Measurements from ENCODE around the gene DLEC1. TPM values are rescaled to one million over a fixed set of nuclear protein-coding genes. Genes with fewer than 3 reads are reported as not detected.

The DLEC1 gene
- total and polyA plus RNA-seq, 4 experiments from 2014 or later, result 0.49 to 15.1 (median 7.3) TPM

DNA sequence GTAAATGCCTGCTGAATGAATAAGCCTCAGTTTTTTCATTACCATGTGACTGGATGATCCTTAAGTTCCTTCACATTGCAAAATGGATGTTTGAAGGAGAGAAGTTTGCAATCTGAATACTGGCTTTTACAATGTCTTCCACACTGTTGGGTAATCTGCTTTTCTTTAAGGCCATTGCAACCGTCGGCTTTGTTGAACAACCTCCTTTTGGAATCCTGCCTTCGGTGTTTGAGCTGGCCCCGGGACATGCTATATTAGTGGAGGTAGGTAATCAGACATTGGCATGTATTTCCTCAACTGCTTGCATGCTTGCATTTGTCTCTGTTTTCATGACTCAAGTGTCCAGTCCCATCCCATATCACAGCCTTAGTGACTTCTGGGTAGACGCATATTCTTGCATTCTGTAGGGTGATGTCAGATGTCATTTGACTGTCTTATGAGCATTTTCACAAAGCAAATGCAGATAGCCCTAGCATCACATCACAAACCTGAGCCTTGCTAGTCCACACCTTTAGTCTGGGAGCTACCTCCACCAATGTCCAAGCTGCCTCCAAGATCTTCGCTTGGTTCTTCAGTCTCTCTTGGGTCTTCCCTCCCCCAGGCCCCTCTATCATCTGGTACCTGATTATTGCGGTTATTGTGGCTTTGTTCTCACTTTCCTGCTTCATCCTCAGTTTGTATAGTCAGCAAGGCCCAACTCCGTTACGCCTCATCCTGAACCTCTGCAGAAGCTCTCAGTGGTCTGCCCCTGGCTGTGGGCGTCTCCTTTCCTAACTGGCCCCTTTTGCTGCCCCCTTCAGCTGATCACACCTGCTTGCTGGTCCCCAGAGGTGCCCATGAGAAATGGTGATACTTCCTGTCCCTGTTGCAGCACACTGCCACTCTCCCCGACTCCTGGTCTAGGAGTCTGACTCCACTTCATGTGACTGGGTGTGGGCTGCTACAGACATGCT, 49.4 kb downstream of the DLEC1 start:
- Histone ChIP-seq H3K4me1 (ENCODE audit: insufficient read depth, low read length) (no peaks in the 10 kb centered on the region), H3K36me3 (ENCODE audit: insufficient read depth, low read length) (no peaks in the 10 kb centered on the region), H3K4me3 (ENCODE audit: low read length in 2 of 2) (no peak overlapping the region), H3K27ac (ENCODE audit: low read depth, low read length) (no peak overlapping the region), H3K27me3 (ENCODE audit: insufficient read depth, low read length) (no peaks in the 10 kb centered on the region), H3K9me3 (ENCODE audit: control insufficient read depth in 1 of 2, low read length in 2 of 2) (peaks cover 0 to 6% of the 10 kb centered on the region in 2 donors)
- Mint-ChIP-seq H3K4me3 (no peak overlapping the region), H3K27ac (peak overlapping the region in 4 of 7 donors; percentile 19 to 44 (median 34)), H3K27me3 (no peaks in the 10 kb centered on the region), H3K9me3 (peaks cover 6 to 15% (median 10%) of the 10 kb centered on the region in 8 donors), H3K36me3 (peaks cover 9 to 21% of the 10 kb centered on the region in 2 donors), H3K4me1 (peaks cover 0 to 5% (median 4%) of the 10 kb centered on the region in 4 donors)
- no peak for DNase-seq
- intact Hi-C loops (cut with micrococcal nuclease), result no loop called here
- ChIA-PET POLR2A (ENCODE audit: partially characterized antibody) (no interaction called here), CTCF (ENCODE audit: partially characterized antibody) (no interaction called here)

DNA sequence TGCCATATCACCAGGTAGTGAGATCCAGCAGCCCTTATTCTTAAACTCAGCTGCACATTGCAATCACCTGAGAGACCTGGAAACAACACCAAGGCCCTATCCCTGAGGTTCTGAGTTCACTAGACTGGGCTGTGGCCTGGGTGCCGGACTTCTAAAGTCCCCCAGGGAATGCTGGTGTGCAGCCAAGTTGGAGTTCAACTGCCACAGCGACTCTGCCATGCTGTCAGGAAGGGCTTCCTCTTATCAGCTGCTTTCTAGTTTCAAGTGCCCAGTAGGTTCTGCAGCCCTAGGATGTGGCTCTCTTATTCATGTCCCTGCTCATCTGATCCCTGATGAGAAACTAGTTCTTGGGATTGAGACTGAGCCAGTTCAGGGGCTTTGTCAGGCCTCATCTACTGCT, 50.2 kb downstream of the DLEC1 start:
- peaks cover 0 to 4% of the 10 kb centered on the region in 2 donors for H3K9me3 ChIP-seq (ENCODE audit: control insufficient read depth in 1 of 2, low read length in 2 of 2)
- no peaks in the 10 kb centered on the region for H3K27me3 ChIP-seq (ENCODE audit: insufficient read depth, low read length)
- H3K27me3 Mint-ChIP-seq, result no peaks in the 10 kb centered on the region
- intact Hi-C loops (cut with micrococcal nuclease), result no loop called here
- CTCF ChIA-PET (ENCODE audit: partially characterized antibody), result no interaction called here
- H3K36me3 Mint-ChIP-seq, result peaks cover 9 to 19% of the 10 kb centered on the region in 2 donors
- no peaks in the 10 kb centered on the region for H3K36me3 ChIP-seq (ENCODE audit: insufficient read depth, low read length)
- H3K9me3 Mint-ChIP-seq, result peaks cover 2 to 9% (median 5%) of the 10 kb centered on the region in 8 donors
- peak overlapping the region in 2 of 7 donors; percentile 19 to 44 for H3K27ac Mint-ChIP-seq
- no peak overlapping the region for H3K4me3 Mint-ChIP-seq
- no peaks in the 10 kb centered on the region for H3K4me1 ChIP-seq (ENCODE audit: insufficient read depth, low read length)
- H3K4me1 Mint-ChIP-seq, result peaks cover 0 to 5% (median 2%) of the 10 kb centered on the region in 4 donors
- DNase-seq, result no peak
- H3K4me3 ChIP-seq (ENCODE audit: low read length in 2 of 2), result no peak overlapping the region
- POLR2A ChIA-PET (ENCODE audit: partially characterized antibody), result no interaction called here
- no peak overlapping the region for H3K27ac ChIP-seq (ENCODE audit: low read depth, low read length)

DNA sequence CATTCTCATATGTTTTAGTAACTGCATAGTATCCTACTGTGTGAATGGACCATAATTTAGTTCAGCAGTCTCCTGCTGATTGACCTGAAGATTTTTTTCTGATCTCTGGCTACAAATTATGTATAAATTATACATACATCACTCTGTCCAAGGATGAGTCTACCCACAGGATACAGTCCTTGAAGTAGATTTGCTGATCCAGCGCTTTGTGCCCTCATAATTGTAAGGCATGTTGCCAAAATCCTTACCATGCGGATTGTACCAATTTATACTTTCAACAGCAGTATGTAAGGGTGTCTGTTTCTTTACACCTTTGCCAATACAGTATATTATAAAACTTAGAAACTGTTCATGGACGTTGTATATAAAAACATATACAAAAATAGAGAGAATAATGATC, 51.4 kb downstream of the DLEC1 start:
- no peaks in the 10 kb centered on the region for H3K4me1 Mint-ChIP-seq
- peaks cover 7 to 28% of the 10 kb centered on the region in 2 donors for H3K36me3 Mint-ChIP-seq
- POLR2A ChIA-PET (ENCODE audit: partially characterized antibody), result no interaction called here

DNA sequence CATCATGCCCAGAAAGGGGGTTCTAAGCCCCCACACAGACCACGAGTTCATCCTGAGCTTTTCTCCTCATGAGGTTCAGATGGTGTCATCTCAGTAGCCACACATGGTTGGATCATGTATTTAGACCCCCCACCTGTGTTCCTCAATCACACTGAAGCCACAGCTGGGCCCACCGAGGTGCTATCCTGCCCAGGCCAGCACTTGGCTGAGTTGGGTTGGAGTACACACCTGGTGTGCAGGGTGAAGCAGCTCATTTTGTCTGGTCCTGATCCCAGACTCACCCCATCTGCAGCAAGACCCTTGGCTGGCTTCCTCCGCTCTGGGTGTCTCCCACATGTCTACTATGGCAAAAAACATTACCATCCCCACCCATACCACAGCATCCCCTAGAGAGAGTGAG, 56.0 kb downstream of the DLEC1 start:
- ChIA-PET POLR2A (ENCODE audit: partially characterized antibody) (no interaction called here), CTCF (ENCODE audit: partially characterized antibody) (no interaction called here)
- H3K4me1 Mint-ChIP-seq, result no peaks in the 10 kb centered on the region
- H3K36me3 Mint-ChIP-seq, result peaks cover 4 to 15% of the 10 kb centered on the region in 2 donors
- no peak overlapping the region for H3K4me3 Mint-ChIP-seq
- DNase-seq, result no peak
- Histone ChIP-seq H3K27me3 (ENCODE audit: insufficient read depth, low read length) (no peaks in the 10 kb centered on the region), H3K4me3 (ENCODE audit: low read length in 2 of 2) (no peak overlapping the region), H3K9me3 (ENCODE audit: control insufficient read depth in 1 of 2, low read length in 2 of 2) (no peaks in the 10 kb centered on the region), H3K27ac (ENCODE audit: low read depth, low read length) (no peak overlapping the region), H3K36me3 (ENCODE audit: insufficient read depth, low read length) (no peaks in the 10 kb centered on the region), H3K4me1 (ENCODE audit: insufficient read depth, low read length) (no peaks in the 10 kb centered on the region)
- peaks cover 0 to 1% (median 0%) of the 10 kb centered on the region in 8 donors for H3K9me3 Mint-ChIP-seq
- intact Hi-C loops (cut with micrococcal nuclease), result no loop called here
- H3K27me3 Mint-ChIP-seq, result no peaks in the 10 kb centered on the region
- peak overlapping the region in 1 of 7 donors; percentile 12 for H3K27ac Mint-ChIP-seq

More for the DNA sequence above, 51.4 kb downstream of the DLEC1 start:
- intact Hi-C loops (cut with micrococcal nuclease), result no loop called here
- Histone ChIP-seq H3K4me3 (ENCODE audit: low read length in 2 of 2) (no peak overlapping the region), H3K36me3 (ENCODE audit: insufficient read depth, low read length) (no peaks in the 10 kb centered on the region), H3K4me1 (ENCODE audit: insufficient read depth, low read length) (no peaks in the 10 kb centered on the region), H3K27me3 (ENCODE audit: insufficient read depth, low read length) (no peaks in the 10 kb centered on the region), H3K27ac (ENCODE audit: low read depth, low read length) (no peak overlapping the region), H3K9me3 (ENCODE audit: control insufficient read depth in 1 of 2, low read length in 2 of 2) (no peaks in the 10 kb centered on the region)
- Mint-ChIP-seq H3K9me3 (peaks cover 0 to 1% (median 0%) of the 10 kb centered on the region in 8 donors), H3K27me3 (no peaks in the 10 kb centered on the region), H3K4me3 (no peak overlapping the region), H3K27ac (peak overlapping the region in 1 of 7 donors; percentile 1)
- DNase-seq, result no peak
- CTCF ChIA-PET (ENCODE audit: partially characterized antibody), result no interaction called here

DNA sequence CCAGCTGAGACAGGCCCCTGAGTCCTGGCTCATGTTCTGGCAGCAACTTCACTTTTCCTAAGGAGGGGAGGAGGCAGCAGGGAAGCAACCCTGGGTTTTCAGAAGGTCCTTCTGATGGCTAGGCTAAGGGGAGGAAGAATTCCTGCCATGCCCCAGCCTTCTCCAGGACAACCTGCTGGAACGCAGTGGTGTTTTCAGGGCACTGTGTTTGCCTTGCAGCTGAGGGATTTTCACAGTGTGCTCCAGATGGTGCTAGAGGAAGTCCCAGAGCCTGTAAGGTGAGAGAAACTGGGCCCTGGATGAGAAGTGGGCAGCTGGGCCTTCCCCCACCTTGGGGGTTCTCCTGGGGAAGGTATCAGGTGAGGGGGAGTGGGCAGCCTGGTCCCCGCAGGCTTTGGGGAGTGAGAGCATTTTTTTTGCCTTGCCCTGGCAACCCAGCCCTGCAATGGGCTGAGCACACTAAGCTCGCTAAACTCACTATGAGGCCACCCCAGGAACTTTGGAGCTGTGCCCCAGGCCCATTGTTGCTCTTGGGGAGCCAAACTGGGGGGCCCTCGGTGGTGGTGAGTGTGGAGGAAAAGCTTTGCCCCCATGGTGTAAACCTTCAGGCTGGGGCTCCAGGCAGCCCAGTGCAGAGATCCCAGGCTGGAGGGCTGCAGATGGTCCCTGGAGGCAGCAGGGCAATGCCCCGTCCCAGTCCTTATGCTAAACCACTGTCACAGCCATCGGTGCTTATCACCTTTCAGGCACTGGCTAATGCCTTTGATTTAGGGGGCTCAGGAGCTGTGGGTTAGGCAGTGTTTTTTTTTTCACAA, 56.9 kb downstream of the DLEC1 start:
- Mint-ChIP-seq H3K27me3 (no peaks in the 10 kb centered on the region), H3K4me3 (no peak overlapping the region), H3K4me1 (no peaks in the 10 kb centered on the region), H3K9me3 (no peaks in the 10 kb centered on the region), H3K27ac (no peak overlapping the region), H3K36me3 (peaks cover 4 to 15% of the 10 kb centered on the region in 2 donors)
- Histone ChIP-seq H3K27me3 (ENCODE audit: insufficient read depth, low read length) (no peaks in the 10 kb centered on the region), H3K27ac (ENCODE audit: low read depth, low read length) (no peak overlapping the region), H3K4me1 (ENCODE audit: insufficient read depth, low read length) (no peaks in the 10 kb centered on the region), H3K36me3 (ENCODE audit: insufficient read depth, low read length) (no peaks in the 10 kb centered on the region), H3K9me3 (ENCODE audit: control insufficient read depth in 1 of 2, low read length in 2 of 2) (no peaks in the 10 kb centered on the region), H3K4me3 (ENCODE audit: low read length in 2 of 2) (no peak overlapping the region)
- ChIA-PET CTCF (ENCODE audit: partially characterized antibody) (no interaction called here), POLR2A (ENCODE audit: partially characterized antibody) (no interaction called here)
- intact Hi-C loops (cut with micrococcal nuclease), result no loop called here
- DNase-seq, result no peak

DNA sequence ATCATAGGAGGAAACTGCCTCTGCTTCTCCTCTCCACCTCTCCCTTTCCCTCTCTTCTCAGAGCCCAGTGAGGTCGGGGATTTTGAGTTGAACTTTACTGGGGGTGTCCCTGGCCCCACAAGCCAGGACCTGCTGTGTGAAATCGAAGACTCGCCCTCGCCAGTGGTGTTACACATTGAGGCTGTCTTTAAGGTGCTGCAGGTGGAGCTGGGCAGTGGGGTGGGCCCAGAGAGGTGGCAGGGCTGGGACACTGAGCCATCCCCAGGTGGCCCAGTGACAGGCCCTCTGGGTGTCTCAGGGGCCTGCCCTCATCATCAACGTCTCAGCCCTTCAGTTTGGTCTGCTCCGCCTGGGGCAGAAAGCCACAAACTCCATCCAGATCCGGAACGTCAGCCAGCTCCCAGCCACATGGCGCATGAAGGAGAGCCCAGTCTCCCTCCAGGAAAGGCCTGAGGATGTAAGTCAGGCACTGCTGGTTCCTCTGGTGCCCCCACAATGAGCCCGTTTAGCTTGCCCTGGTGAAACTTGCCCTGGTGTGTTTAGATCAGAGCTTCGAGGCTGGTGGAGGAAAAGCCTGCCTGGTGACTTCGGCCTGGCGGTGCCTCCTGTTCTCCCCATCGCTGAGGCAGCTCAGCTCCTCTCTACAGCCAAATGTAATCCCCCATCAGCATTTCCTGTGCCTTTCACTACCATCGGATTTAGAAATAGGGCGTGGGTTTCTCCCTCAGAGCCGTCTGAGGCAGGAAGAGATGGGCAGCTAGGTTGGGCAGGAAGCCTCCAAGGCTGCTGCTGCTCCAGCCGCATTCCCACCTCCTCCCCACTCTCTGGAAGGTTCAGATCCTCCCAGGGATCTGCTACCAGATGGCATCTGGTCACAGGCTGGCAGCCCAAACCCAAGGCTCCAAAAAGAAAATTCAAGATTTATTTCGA, 58.7 kb downstream of the DLEC1 start:
- Histone ChIP-seq H3K27me3 (ENCODE audit: insufficient read depth, low read length) (no peaks in the 10 kb centered on the region), H3K4me3 (ENCODE audit: low read length in 2 of 2) (no peak overlapping the region), H3K27ac (ENCODE audit: low read depth, low read length) (no peak overlapping the region), H3K4me1 (ENCODE audit: insufficient read depth, low read length) (no peaks in the 10 kb centered on the region), H3K36me3 (ENCODE audit: insufficient read depth, low read length) (no peaks in the 10 kb centered on the region), H3K9me3 (ENCODE audit: control insufficient read depth in 1 of 2, low read length in 2 of 2) (no peaks in the 10 kb centered on the region)
- intact Hi-C loops (cut with micrococcal nuclease), result no loop called here
- peaks cover 4 to 10% of the 10 kb centered on the region in 2 donors for H3K36me3 Mint-ChIP-seq
- H3K9me3 Mint-ChIP-seq, result no peaks in the 10 kb centered on the region
- H3K4me1 Mint-ChIP-seq, result no peaks in the 10 kb centered on the region
- POLR2A ChIA-PET (ENCODE audit: partially characterized antibody), result no interaction called here
- H3K4me3 Mint-ChIP-seq, result no peak overlapping the region
- no peak for DNase-seq
- H3K27me3 Mint-ChIP-seq, result no peaks in the 10 kb centered on the region
- peak overlapping the region in 1 of 7 donors; percentile 60 for H3K27ac Mint-ChIP-seq
- CTCF ChIA-PET (ENCODE audit: partially characterized antibody), result no interaction called here

Data from CD4-positive, alpha-beta memory T cell (primary cell).